ENCODE measurements around the gene POU2F3. TPM values are rescaled to one million over a fixed set of nuclear protein-coding genes. Genes with fewer than 3 reads are reported as not detected.

The POU2F3 gene
- polyA plus RNA-seq, 6 donors from 2014 or later: not detected

- Mint-ChIP-seq H3K27me3 (peaks cover 0 to 9% (median 6%) of the 10 kb centered on the region in 3 donors), H3K9me3 (no peaks in the 10 kb centered on the region), H3K4me1 (peaks cover 10 to 17% (median 11%) of the 10 kb centered on the region in 3 donors), H3K36me3 (no peaks in the 10 kb centered on the region), H3K4me3 (peak overlapping the region in 1 of 8 donors; percentile 9), H3K27ac (no peak overlapping the region)
- ATAC-seq (ENCODE audit: low read depth in 2 of 2) (no peak), DNase-seq (no peak)
Observed at GRCh38 chr11:120215634-120216033, 24.3 kb upstream of the POU2F3 start.

- no peak overlapping the region for H3K4me3 Mint-ChIP-seq
- no peaks in the 10 kb centered on the region for H3K36me3 Mint-ChIP-seq
- ATAC-seq (ENCODE audit: low read depth in 2 of 2) (no peak), DNase-seq (no peak)
- no peak overlapping the region for H3K27ac Mint-ChIP-seq
- peaks cover 8 to 14% (median 9%) of the 10 kb centered on the region in 3 donors for H3K4me1 Mint-ChIP-seq
- H3K9me3 Mint-ChIP-seq: no peaks in the 10 kb centered on the region
- peaks cover 0 to 6% (median 3%) of the 10 kb centered on the region in 3 donors for H3K27me3 Mint-ChIP-seq
Observed at GRCh38 chr11:120216426-120217102, 23.4 kb upstream of the POU2F3 start.

GRCh38 chr11:120217526-120217925, 22.4 kb upstream of the POU2F3 start:
- Mint-ChIP-seq H3K4me3 (no peak overlapping the region), H3K9me3 (no peaks in the 10 kb centered on the region), H3K27ac (peak overlapping the region in 1 of 6 donors; percentile 27), H3K27me3 (no peaks in the 10 kb centered on the region), H3K36me3 (no peaks in the 10 kb centered on the region), H3K4me1 (peaks cover 1 to 6% (median 4%) of the 10 kb centered on the region in 3 donors)
- ATAC-seq (ENCODE audit: low read depth in 2 of 2): no peak
- DNase-seq: no peak

GRCh38 chr11:120217941-120218694, 21.8 kb upstream of the POU2F3 start:
- Mint-ChIP-seq H3K36me3 (no peaks in the 10 kb centered on the region), H3K27ac (peak overlapping the region in 1 of 6 donors; percentile 10)

GRCh38 chr11:120218695-120219033, 21.3 kb upstream of the POU2F3 start:
- peak overlapping the region in 1 of 8 donors; percentile 67 for H3K4me3 Mint-ChIP-seq
- ATAC-seq (ENCODE audit: low read depth in 2 of 2) (no peak), DNase-seq (no peak)
- no peaks in the 10 kb centered on the region for H3K9me3 Mint-ChIP-seq
- H3K27me3 Mint-ChIP-seq: no peaks in the 10 kb centered on the region
- no peak overlapping the region for H3K27ac Mint-ChIP-seq
- peaks cover 0 to 6% (median 2%) of the 10 kb centered on the region in 3 donors for H3K4me1 Mint-ChIP-seq
- no peaks in the 10 kb centered on the region for H3K36me3 Mint-ChIP-seq

More at GRCh38 chr11:120217941-120218694, 21.8 kb upstream of the POU2F3 start:
- H3K4me3 Mint-ChIP-seq: no peak overlapping the region
- H3K27me3 Mint-ChIP-seq: no peaks in the 10 kb centered on the region
- H3K9me3 Mint-ChIP-seq: no peaks in the 10 kb centered on the region
- ATAC-seq (ENCODE audit: low read depth in 2 of 2) (no peak), DNase-seq (no peak)
- peaks cover 0 to 6% (median 0%) of the 10 kb centered on the region in 3 donors for H3K4me1 Mint-ChIP-seq

- Mint-ChIP-seq H3K27ac (no peak overlapping the region), H3K4me1 (peaks cover 1 to 9% (median 6%) of the 10 kb centered on the region in 3 donors), H3K36me3 (no peaks in the 10 kb centered on the region), H3K9me3 (no peaks in the 10 kb centered on the region), H3K27me3 (no peaks in the 10 kb centered on the region), H3K4me3 (no peak overlapping the region)
- no peak for DNase-seq
- no peak for ATAC-seq (ENCODE audit: low read depth in 2 of 2)
Observed at GRCh38 chr11:120219232-120219937, 20.6 kb upstream of the POU2F3 start.

- Mint-ChIP-seq H3K9me3 (no peaks in the 10 kb centered on the region), H3K36me3 (no peaks in the 10 kb centered on the region), H3K27me3 (no peaks in the 10 kb centered on the region), H3K4me3 (no peak overlapping the region), H3K27ac (peak overlapping the region in 1 of 6 donors; percentile 63), H3K4me1 (peaks cover 9 to 17% (median 14%) of the 10 kb centered on the region in 3 donors)
- ATAC-seq (ENCODE audit: low read depth in 2 of 2): no peak
- DNase-seq: no peak
Observed at GRCh38 chr11:120219938-120220746, 19.8 kb upstream of the POU2F3 start.

- Mint-ChIP-seq H3K4me3 (no peak overlapping the region), H3K4me1 (peaks cover 10 to 22% (median 16%) of the 10 kb centered on the region in 3 donors), H3K27me3 (peaks cover 0 to 3% (median under 1%) of the 10 kb centered on the region in 3 donors), H3K27ac (no peak overlapping the region), H3K9me3 (no peaks in the 10 kb centered on the region), H3K36me3 (no peaks in the 10 kb centered on the region)
- ATAC-seq (ENCODE audit: low read depth in 2 of 2): no peak
- no peak for DNase-seq
Observed at GRCh38 chr11:120220747-120221037, 19.2 kb upstream of the POU2F3 start.

GRCh38 chr11:120221115-120221752, 18.7 kb upstream of the POU2F3 start:
- no peaks in the 10 kb centered on the region for H3K36me3 Mint-ChIP-seq

GRCh38 chr11:120222916-120223315, 17.0 kb upstream of the POU2F3 start:
- peaks cover 10 to 28% (median 21%) of the 10 kb centered on the region in 3 donors for H3K4me1 Mint-ChIP-seq
- H3K4me3 Mint-ChIP-seq: no peak overlapping the region
- ATAC-seq (ENCODE audit: low read depth in 2 of 2): no peak
- no peaks in the 10 kb centered on the region for H3K36me3 Mint-ChIP-seq
- no peak for DNase-seq
- no peaks in the 10 kb centered on the region for H3K9me3 Mint-ChIP-seq
- H3K27me3 Mint-ChIP-seq: peaks cover 0 to 10% (median 5%) of the 10 kb centered on the region in 3 donors
- no peak overlapping the region for H3K27ac Mint-ChIP-seq

More at GRCh38 chr11:120221115-120221752, 18.7 kb upstream of the POU2F3 start:
- H3K4me1 Mint-ChIP-seq: peaks cover 10 to 26% (median 21%) of the 10 kb centered on the region in 3 donors
- DNase-seq (no peak), ATAC-seq (ENCODE audit: low read depth in 2 of 2) (no peak)
- H3K4me3 Mint-ChIP-seq: no peak overlapping the region
- H3K9me3 Mint-ChIP-seq: no peaks in the 10 kb centered on the region
- peak overlapping the region in 1 of 6 donors; percentile 54 for H3K27ac Mint-ChIP-seq
- H3K27me3 Mint-ChIP-seq: peaks cover 0 to 8% (median 5%) of the 10 kb centered on the region in 3 donors

- no peaks in the 10 kb centered on the region for H3K9me3 Mint-ChIP-seq
- no peaks in the 10 kb centered on the region for H3K36me3 Mint-ChIP-seq
Observed at GRCh38 chr11:120223793-120224192, 16.1 kb upstream of the POU2F3 start.

GRCh38 chr11:120224361-120224760, 15.6 kb upstream of the POU2F3 start:
- Mint-ChIP-seq H3K4me3 (peak overlapping the region in 3 of 8 donors; percentile 17 to 66 (median 46)), H3K36me3 (no peaks in the 10 kb centered on the region), H3K4me1 (peaks cover 10 to 29% (median 15%) of the 10 kb centered on the region in 3 donors), H3K27ac (peak overlapping the region in 1 of 6 donors; percentile 50), H3K27me3 (peaks cover 0 to 10% (median 5%) of the 10 kb centered on the region in 3 donors), H3K9me3 (no peaks in the 10 kb centered on the region)
- ATAC-seq (ENCODE audit: low read depth in 2 of 2) (no peak), DNase-seq (no peak)

More at GRCh38 chr11:120223793-120224192, 16.1 kb upstream of the POU2F3 start:
- Mint-ChIP-seq H3K4me3 (no peak overlapping the region), H3K27me3 (peaks cover 0 to 10% (median 5%) of the 10 kb centered on the region in 3 donors), H3K27ac (peak overlapping the region in 1 of 6 donors; percentile 85), H3K4me1 (peaks cover 10 to 29% (median 15%) of the 10 kb centered on the region in 3 donors)
- ATAC-seq (ENCODE audit: low read depth in 2 of 2) (no peak), DNase-seq (no peak)
